SH-SY5Y (cell line): ENCODE results near the gene IYD.

Experiments
- GATA2 ChIP-seq: IDR thresholded peaks from 2 replicates; pipeline ENCODE4 v1.6.1; 2011; ENCODE audit warnings: mild to moderate bottlenecking, low read depth, low read length
- GATA3 ChIP-seq: IDR thresholded peaks from 2 replicates; pipeline ENCODE4 v1.6.1; 2011; ENCODE audit warnings: low read depth, mild to moderate bottlenecking, low read length, moderate library complexity

The IYD gene

GRCh38 chr6:150368762-150369161 lies at the start of gene IYD:
IYD (plus strand) TSS chr6:150369012; CDS start chr6:150369032, 20 bp downstream.
- TF ChIP-seq GATA2, result no peak
- no peak for TF ChIP-seq GATA3

- TF ChIP-seq GATA3, result no peak
These were observed 48.9 kb upstream of the IYD start for GRCh38 chr6:150319924-150320323.

- no peak for TF ChIP-seq GATA3
- TF ChIP-seq GATA2, result no peak
These were observed 48.4 kb upstream of the IYD start for GRCh38 chr6:150320442-150320841.

- TF ChIP-seq GATA2 (no peak), GATA3 (no peak)
These were observed 46.3 kb upstream of the IYD start for GRCh38 chr6:150322466-150322871.

GRCh38 chr6:150323205-150323604 lies 45.6 kb upstream of the IYD start:
- TF ChIP-seq GATA3 (no peak), GATA2 (no peak)

- no peak for TF ChIP-seq GATA2
- TF ChIP-seq GATA3, result no peak
These were observed 44.8 kb upstream of the IYD start for GRCh38 chr6:150324044-150324443.

- TF ChIP-seq GATA3 (no peak), GATA2 (no peak)
These were observed 43.6 kb upstream of the IYD start for GRCh38 chr6:150325066-150325772.

GRCh38 chr6:150327117-150327774 lies 41.6 kb upstream of the IYD start:
- TF ChIP-seq GATA2 (no peak), GATA3 (no peak)

- TF ChIP-seq GATA3 (no peak), GATA2 (no peak)
These were observed 39.9 kb upstream of the IYD start for GRCh38 chr6:150328744-150329405.

GRCh38 chr6:150331344-150331743 lies 37.5 kb upstream of the IYD start:
- no peak for TF ChIP-seq GATA3
- TF ChIP-seq GATA2, result no peak

GRCh38 chr6:150332939-150333584 lies 35.8 kb upstream of the IYD start:
- TF ChIP-seq GATA3, result no peak
- TF ChIP-seq GATA2, result no peak

- TF ChIP-seq GATA3, result no peak
- no peak for TF ChIP-seq GATA2
These were observed 35.2 kb upstream of the IYD start for GRCh38 chr6:150333585-150333941.

- TF ChIP-seq GATA3, result no peak
- no peak for TF ChIP-seq GATA2
These were observed 33.7 kb upstream of the IYD start for GRCh38 chr6:150334790-150335783.
